KMS-11 (cell line): ENCODE results near the gene NRG2.

ENCODE experiments used
- H2AFZ ChIP-seq: fragments of 200-600 bp; sonication (generic); 2 replicates; pipeline ENCODE4 v1.6.1; 2016; ENCODE audit warnings: antibody characterized with exemption, mixed run types, low read depth
- H3K27ac ChIP-seq: fragments of 200-600 bp; sonication (generic); 2 replicates; pipeline ENCODE4 v1.6.1; 2016; ENCODE audit warnings: mild to moderate bottlenecking, mixed run types
- H3K27me3 ChIP-seq: fragments of 200-600 bp; sonication (generic); 2 replicates; pipeline ENCODE4 v1.6.1; 2017; ENCODE audit warnings: mild to moderate bottlenecking, low read depth, mixed run types, moderate library complexity; ENCODE audit not compliant: insufficient read depth
- H3K36me3 ChIP-seq: fragments of 200-600 bp; sonication (generic); 2 replicates; pipeline ENCODE4 v1.6.1; 2017; ENCODE audit warnings: mild to moderate bottlenecking, mixed run types; ENCODE audit not compliant: insufficient read depth
- H3K4me1 ChIP-seq: fragments of 200-600 bp; sonication (generic); 2 replicates; pipeline ENCODE4 v1.6.1; 2016; ENCODE audit warnings: mild to moderate bottlenecking, low read depth, mixed run types; ENCODE audit not compliant: poor library complexity, severe bottlenecking
- H3K4me2 ChIP-seq: fragments of 200-600 bp; sonication (generic); 2 replicates; pipeline ENCODE4 v1.7.0; 2016; ENCODE audit warnings: mild to moderate bottlenecking, mixed run types
- H3K4me3 ChIP-seq: fragments of 200-600 bp; sonication (generic); IDR thresholded peaks from 2 replicates; pipeline ENCODE4 v1.6.1; 2017; ENCODE audit warnings: low read depth, low read length, mixed read lengths; ENCODE audit not compliant: insufficient read depth
- H3K79me2 ChIP-seq: fragments of 200-600 bp; sonication (generic); 2 replicates; pipeline ENCODE4 v1.6.1; 2016; ENCODE audit warnings: low read depth, mixed run types; ENCODE audit not compliant: insufficient read depth
- H3K9ac ChIP-seq: fragments of 200-600 bp; sonication (generic); 2 replicates; pipeline ENCODE4 v1.6.1; 2016; ENCODE audit warnings: mild to moderate bottlenecking, mixed run types
- H4K20me1 ChIP-seq: fragments of 200-600 bp; sonication (generic); 2 replicates; pipeline ENCODE4 v1.6.1; 2016; ENCODE audit warnings: mild to moderate bottlenecking, mixed run types; ENCODE audit not compliant: insufficient read depth
- TF ChIP-seq, protein P1 (sequence below): fragments of 200-600 bp; sonication (generic); conservative IDR thresholded peaks from 2 replicates; pipeline ENCODE4 v1.6.1; 2017; ENCODE audit warnings: low read depth, mild to moderate bottlenecking, antibody characterized with exemption, low read length, moderate library complexity, mixed read lengths

NRG2 gene

DNA sequence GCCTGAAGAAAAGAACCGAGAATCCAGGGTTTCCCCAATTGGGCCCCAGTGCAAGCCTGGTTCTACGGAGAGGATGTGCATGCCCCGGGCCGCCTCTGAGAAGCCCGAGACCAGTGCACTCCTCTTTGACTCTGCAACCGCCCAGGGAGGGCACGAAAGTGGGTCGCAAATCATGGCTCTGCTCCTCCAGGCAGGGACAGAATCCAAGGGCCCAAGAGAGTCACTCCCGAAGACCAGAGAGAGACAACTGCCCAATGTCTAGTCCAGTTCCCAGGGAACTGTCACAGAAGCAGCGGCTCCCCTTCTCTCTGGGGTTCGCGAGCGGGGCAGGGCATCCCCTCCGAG lies 139.7 kb downstream of the NRG2 start:
- H3K27ac ChIP-seq: no peak overlapping the region
- no peaks in the 10 kb centered on the region for H3K79me2 ChIP-seq
- H3K27me3 ChIP-seq: no peaks in the 10 kb centered on the region
- H3K4me2 ChIP-seq: no peak overlapping the region
- H3K36me3 ChIP-seq: no peaks in the 10 kb centered on the region
- H3K4me3 ChIP-seq: no peak overlapping the region
- H4K20me1 ChIP-seq: no peaks in the 10 kb centered on the region
- TF ChIP-seq, protein P1, sequence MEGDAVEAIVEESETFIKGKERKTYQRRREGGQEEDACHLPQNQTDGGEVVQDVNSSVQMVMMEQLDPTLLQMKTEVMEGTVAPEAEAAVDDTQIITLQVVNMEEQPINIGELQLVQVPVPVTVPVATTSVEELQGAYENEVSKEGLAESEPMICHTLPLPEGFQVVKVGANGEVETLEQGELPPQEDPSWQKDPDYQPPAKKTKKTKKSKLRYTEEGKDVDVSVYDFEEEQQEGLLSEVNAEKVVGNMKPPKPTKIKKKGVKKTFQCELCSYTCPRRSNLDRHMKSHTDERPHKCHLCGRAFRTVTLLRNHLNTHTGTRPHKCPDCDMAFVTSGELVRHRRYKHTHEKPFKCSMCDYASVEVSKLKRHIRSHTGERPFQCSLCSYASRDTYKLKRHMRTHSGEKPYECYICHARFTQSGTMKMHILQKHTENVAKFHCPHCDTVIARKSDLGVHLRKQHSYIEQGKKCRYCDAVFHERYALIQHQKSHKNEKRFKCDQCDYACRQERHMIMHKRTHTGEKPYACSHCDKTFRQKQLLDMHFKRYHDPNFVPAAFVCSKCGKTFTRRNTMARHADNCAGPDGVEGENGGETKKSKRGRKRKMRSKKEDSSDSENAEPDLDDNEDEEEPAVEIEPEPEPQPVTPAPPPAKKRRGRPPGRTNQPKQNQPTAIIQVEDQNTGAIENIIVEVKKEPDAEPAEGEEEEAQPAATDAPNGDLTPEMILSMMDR: no peak
- H3K4me1 ChIP-seq: no peaks in the 10 kb centered on the region
- no peak overlapping the region for H3K9ac ChIP-seq
- H2AFZ ChIP-seq: no peak overlapping the region

DNA sequence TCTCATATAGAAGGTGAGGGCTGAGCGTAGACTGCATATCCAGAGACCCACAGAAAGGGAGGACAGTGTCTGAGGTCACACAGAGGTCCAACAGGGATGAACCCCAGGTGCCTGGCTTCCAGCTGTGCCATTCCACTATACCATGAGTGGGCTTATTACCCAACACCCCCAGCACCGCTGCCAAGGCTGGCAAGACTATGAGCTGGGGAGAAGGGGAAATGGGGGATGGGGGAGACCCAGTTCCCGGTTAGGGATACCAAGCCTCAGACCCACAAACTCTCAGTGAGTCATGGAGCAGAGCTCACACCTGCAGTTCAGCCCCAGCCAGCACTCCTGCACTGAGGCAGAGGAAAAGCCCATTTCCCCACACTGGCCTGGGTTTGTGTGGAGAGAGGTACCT lies 141.1 kb downstream of the NRG2 start:
- no peak overlapping the region for H2AFZ ChIP-seq
- no peaks in the 10 kb centered on the region for H3K79me2 ChIP-seq
- H4K20me1 ChIP-seq: no peaks in the 10 kb centered on the region
- H3K4me1 ChIP-seq: no peaks in the 10 kb centered on the region
- no peak overlapping the region for H3K4me2 ChIP-seq
- H3K4me3 ChIP-seq: no peak overlapping the region
- no peak overlapping the region for H3K9ac ChIP-seq
- no peaks in the 10 kb centered on the region for H3K36me3 ChIP-seq
- TF ChIP-seq, protein P1: no peak
- H3K27me3 ChIP-seq: no peaks in the 10 kb centered on the region
- no peak overlapping the region for H3K27ac ChIP-seq

DNA sequence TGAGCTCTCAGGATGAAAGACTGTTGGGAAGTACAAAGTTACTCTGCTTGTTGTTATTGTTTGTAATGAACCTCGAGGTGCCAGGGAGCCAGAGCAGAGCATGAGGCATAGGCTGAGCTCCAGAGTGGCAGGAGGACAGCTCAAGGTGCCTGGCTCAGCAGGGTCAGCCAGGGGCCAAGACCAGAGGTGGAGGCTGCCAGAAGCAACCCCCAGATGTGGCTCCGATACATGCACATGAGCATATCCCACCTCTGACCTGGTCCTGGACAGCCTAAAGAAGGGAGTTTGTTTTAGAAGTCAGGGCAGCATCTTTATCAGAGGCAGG lies 141.9 kb downstream of the NRG2 start:
- no peaks in the 10 kb centered on the region for H4K20me1 ChIP-seq
- no peaks in the 10 kb centered on the region for H3K36me3 ChIP-seq
- no peaks in the 10 kb centered on the region for H3K79me2 ChIP-seq
- no peak overlapping the region for H3K4me3 ChIP-seq
- no peaks in the 10 kb centered on the region for H3K4me1 ChIP-seq
- no peak overlapping the region for H3K4me2 ChIP-seq
- H3K27me3 ChIP-seq: no peaks in the 10 kb centered on the region
- TF ChIP-seq, protein P1: no peak
- no peak overlapping the region for H3K27ac ChIP-seq
- no peak overlapping the region for H3K9ac ChIP-seq
- H2AFZ ChIP-seq: no peak overlapping the region

DNA sequence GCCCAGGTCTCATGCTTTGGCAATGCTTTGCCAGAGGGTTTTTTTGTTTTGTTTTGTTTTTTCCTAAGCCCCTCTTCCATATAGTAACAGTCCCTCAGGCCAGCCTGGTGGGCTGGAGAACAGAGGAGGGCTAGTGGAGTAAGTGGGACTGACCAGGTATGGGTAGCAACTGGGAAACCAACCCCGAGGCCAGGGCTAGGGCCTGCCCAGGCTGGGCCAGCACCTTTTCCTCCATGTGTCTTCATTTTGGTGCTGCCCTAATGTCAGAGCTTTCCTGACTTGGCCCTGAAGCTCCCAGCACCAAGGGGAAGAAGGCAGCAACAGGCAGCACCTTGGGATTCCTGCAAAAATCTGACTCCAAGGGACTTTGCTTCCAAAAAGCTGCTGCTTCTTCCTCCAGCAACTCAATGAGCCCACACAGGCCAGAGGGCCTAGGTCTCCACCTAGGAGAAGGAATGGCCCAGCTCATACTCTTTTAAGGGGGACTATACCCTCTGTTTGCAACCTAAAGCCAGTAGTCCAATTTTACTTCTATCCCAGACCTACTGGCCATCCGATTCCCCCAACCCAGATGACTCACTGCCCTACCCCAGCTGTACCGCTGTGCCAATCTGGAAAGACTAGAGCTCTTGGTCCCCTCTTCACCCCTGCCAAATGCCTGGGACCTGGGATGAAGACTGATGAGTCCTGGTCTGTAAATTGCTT lies 142.4 kb downstream of the NRG2 start:
- no peaks in the 10 kb centered on the region for H3K27me3 ChIP-seq
- H3K79me2 ChIP-seq: no peaks in the 10 kb centered on the region
- no peaks in the 10 kb centered on the region for H3K4me1 ChIP-seq
- no peak overlapping the region for H3K27ac ChIP-seq
- H4K20me1 ChIP-seq: no peaks in the 10 kb centered on the region
- H3K9ac ChIP-seq: no peak overlapping the region
- TF ChIP-seq, protein P1: no peak
- H3K36me3 ChIP-seq: no peaks in the 10 kb centered on the region
- no peak overlapping the region for H2AFZ ChIP-seq
- no peak overlapping the region for H3K4me3 ChIP-seq
- H3K4me2 ChIP-seq: no peak overlapping the region
